HepG2 (cell line): Measurements from ENCODE around the gene HRH3. TPM values are rescaled to one million over a fixed set of nuclear protein-coding genes. Genes with fewer than 3 reads are reported as not detected.

Experiments
- GABPA ChIP-seq, 2 experiments: IDR thresholded peaks; 2 replicates each; pipeline ENCODE4 v1.6.1; 2011 to 2016; ENCODE audit warnings: low read depth in 2 of 2, low read length in 1 of 2, missing biosample characterization in 1 of 2, missing genetic modification characterization in 1 of 2
- HNF4G ChIP-seq, 2 experiments: sonication (generic) in 1 of 2; formaldehyde crosslinking in 1 of 2; IDR thresholded peaks; 2 replicates each; pipeline versions ENCODE4 v1.4.0 to v1.6.1; 2011 to 2020; ENCODE audit warnings: borderline replicate concordance in 2 of 2, low read depth in 2 of 2, mild to moderate bottlenecking in 2 of 2, low read length in 1 of 2, missing genetic modification reagents in 1 of 2, moderate library complexity in 1 of 2
- KAT7 ChIP-seq: IDR thresholded peaks from 2 replicates; pipeline ENCODE4 v1.6.1; 2018; ENCODE audit warnings: borderline replicate concordance, missing compliant biosample characterization
- MAF1 ChIP-seq: sonication (generic); formaldehyde crosslinking; IDR thresholded peaks from 2 replicates; pipeline ENCODE4 v1.5.0; 2020; ENCODE audit warnings: missing genetic modification reagents, borderline replicate concordance
- MED13 ChIP-seq: sonication (generic); formaldehyde crosslinking; IDR thresholded peaks from 2 replicates; pipeline ENCODE4 v1.5.0; 2020; ENCODE audit warnings: missing genetic modification reagents
- MYNN ChIP-seq: sonication (generic); formaldehyde crosslinking; IDR thresholded peaks from 2 replicates; pipeline ENCODE4 v1.4.0; 2020; ENCODE audit warnings: mild to moderate bottlenecking, low read depth, missing genetic modification reagents
- REPIN1 ChIP-seq: sonication (generic); formaldehyde crosslinking; IDR thresholded peaks from 2 replicates; pipeline ENCODE4 v1.8.0; 2022; ENCODE audit warnings: missing genetic modification reagents, low read depth, mild to moderate bottlenecking, borderline replicate concordance
- SIN3B ChIP-seq: fragments of 150-350 bp; IDR thresholded peaks from 2 replicates; pipeline ENCODE4 v1.6.1; 2014; ENCODE audit warnings: low read length
- SKIL ChIP-seq: sonication (generic); formaldehyde crosslinking; IDR thresholded peaks from 2 replicates; pipeline ENCODE4 v1.8.0; 2022; ENCODE audit warnings: missing genetic modification reagents, mild to moderate bottlenecking, moderate library complexity, borderline replicate concordance
- ZFY ChIP-seq: sonication (generic); formaldehyde crosslinking; IDR thresholded peaks from 2 replicates; pipeline ENCODE4 v1.4.0; 2020; ENCODE audit warnings: missing genetic modification reagents
- ZKSCAN8 ChIP-seq: IDR thresholded peaks from 2 replicates; pipeline ENCODE4 v1.6.1; 2016; ENCODE audit warnings: borderline replicate concordance, missing genetic modification reagents, missing compliant biosample characterization
- ZNF251 ChIP-seq: sonication (generic); formaldehyde crosslinking; IDR thresholded peaks from 2 replicates; pipeline ENCODE4 v1.9.0; 2021; ENCODE audit warnings: mild to moderate bottlenecking, missing genetic modification reagents
- ZNF484 ChIP-seq: sonication (generic); formaldehyde crosslinking; IDR thresholded peaks from 2 replicates; pipeline ENCODE4 v1.5.1; 2020; ENCODE audit warnings: mild to moderate bottlenecking, low read depth, missing genetic modification reagents, borderline replicate concordance
- polyA plus RNA-seq, 8 experiments: library from polyadenylated mRNA; depleted of rRNA in 3 of 8; stranded (reverse) in 7 of 8; unstranded in 1 of 8; fragments of >200 nt; fragmentation: Illumina TruSeq in 4 of 8; extraction: Trizol in 4 of 8; gene quantifications; 2 replicates each; pipeline versions ENCODE4 v1.2.1 to v1.2.3, GENCODE V29; 2011 to 2016; ENCODE audit warnings: low read depth in 4 of 8, missing spikeins in 1 of 8, mixed read lengths in 1 of 8; ENCODE audit not compliant: insufficient read depth in 1 of 8
- total RNA-seq, 5 experiments: library from RNA; depleted of rRNA; stranded (reverse); fragments of >200 nt; fragmentation: Illumina TruSeq; extraction: Trizol; gene quantifications; 2 replicates each; pipeline ENCODE4 v1.2.3, GENCODE V29; 2016; ENCODE audit warnings: low read depth in 1 of 5
- TF ChIP-seq, protein P1 (sequence below): sonication (generic); formaldehyde crosslinking; IDR thresholded peaks from 2 replicates; pipeline ENCODE4 v1.5.1; 2020; ENCODE audit warnings: mild to moderate bottlenecking, moderate library complexity, missing genetic modification reagents
- TF ChIP-seq, protein P2 (sequence below): sonication (generic); formaldehyde crosslinking; IDR thresholded peaks from 2 replicates; pipeline ENCODE4 v1.5.0; 2020; ENCODE audit warnings: missing genetic modification reagents
- TF ChIP-seq, protein P3 (sequence below): sonication (generic); formaldehyde crosslinking; IDR thresholded peaks from 2 replicates; pipeline ENCODE4 v1.4.0; 2020; ENCODE audit warnings: missing genetic modification reagents, mild to moderate bottlenecking, borderline replicate concordance
- TF ChIP-seq, protein P4 (sequence below): sonication (generic); formaldehyde crosslinking; IDR thresholded peaks from 2 replicates; pipeline ENCODE4 v1.8.1; 2023; ENCODE audit warnings: mild to moderate bottlenecking, inconsistent platforms, moderate library complexity, missing genetic modification reagents, borderline replicate concordance

Gene HRH3
- total and polyA plus RNA-seq, 2 of the 13 experiments (the other 11 are each of a cell fraction or from before 2014, with no cell fraction given) = 0.18 TPM; not detected in 1

GRCh38 chr20:62238569-62239277, 18.6 kb upstream of the HRH3 start (continued):
- TF ChIP-seq SKIL (CRISPR knock-in tag) (0 out of 2 replicates have a peak, but pooled peaks have one; percentile 26), MYNN (CRISPR knock-in tag) (no peak), SIN3B (no peak), ZKSCAN8 (CRISPR knock-in tag) (no peak), ZFY (CRISPR knock-in tag) (peak; percentile 93), ZNF251 (CRISPR knock-in tag) (no peak), KAT7 (no peak; the same call in 1 of the 2 replicates), REPIN1 (CRISPR knock-in tag) (no peak), ZNF484 (no peak), MAF1 (CRISPR knock-in tag) (0 out of 2 replicates have a peak, but pooled peaks have one; percentile 16), GABPA (IDR thresholded peaks at IDR 0.05; ENCODE audit: low read depth, low read length) (no peak), GABPA (CRISPR knock-in tag; IDR thresholded peaks at IDR 0.05; ENCODE audit: low read depth) (peak; percentile 35; the same call in 1 of the 2 replicates), MED13 (CRISPR knock-in tag) (no peak), HNF4G (IDR thresholded peaks at IDR 0.05; ENCODE audit: borderline replicate concordance, low read depth, low read length) (no peak), HNF4G (CRISPR knock-in tag; IDR thresholded peaks at IDR 0.05; ENCODE audit: borderline replicate concordance, low read depth) (0 out of 2 replicates have a peak, but pooled peaks have one; percentile 26)
- TF ChIP-seq, protein P1, sequence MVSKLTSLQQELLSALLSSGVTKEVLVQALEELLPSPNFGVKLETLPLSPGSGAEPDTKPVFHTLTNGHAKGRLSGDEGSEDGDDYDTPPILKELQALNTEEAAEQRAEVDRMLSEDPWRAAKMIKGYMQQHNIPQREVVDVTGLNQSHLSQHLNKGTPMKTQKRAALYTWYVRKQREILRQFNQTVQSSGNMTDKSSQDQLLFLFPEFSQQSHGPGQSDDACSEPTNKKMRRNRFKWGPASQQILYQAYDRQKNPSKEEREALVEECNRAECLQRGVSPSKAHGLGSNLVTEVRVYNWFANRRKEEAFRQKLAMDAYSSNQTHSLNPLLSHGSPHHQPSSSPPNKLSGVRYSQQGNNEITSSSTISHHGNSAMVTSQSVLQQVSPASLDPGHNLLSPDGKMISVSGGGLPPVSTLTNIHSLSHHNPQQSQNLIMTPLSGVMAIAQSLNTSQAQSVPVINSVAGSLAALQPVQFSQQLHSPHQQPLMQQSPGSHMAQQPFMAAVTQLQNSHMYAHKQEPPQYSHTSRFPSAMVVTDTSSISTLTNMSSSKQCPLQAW (CRISPR knock-in tag) = no peak
- TF ChIP-seq, protein P2, sequence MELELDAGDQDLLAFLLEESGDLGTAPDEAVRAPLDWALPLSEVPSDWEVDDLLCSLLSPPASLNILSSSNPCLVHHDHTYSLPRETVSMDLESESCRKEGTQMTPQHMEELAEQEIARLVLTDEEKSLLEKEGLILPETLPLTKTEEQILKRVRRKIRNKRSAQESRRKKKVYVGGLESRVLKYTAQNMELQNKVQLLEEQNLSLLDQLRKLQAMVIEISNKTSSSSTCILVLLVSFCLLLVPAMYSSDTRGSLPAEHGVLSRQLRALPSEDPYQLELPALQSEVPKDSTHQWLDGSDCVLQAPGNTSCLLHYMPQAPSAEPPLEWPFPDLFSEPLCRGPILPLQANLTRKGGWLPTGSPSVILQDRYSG (CRISPR knock-in tag) = 0 out of 2 replicates have a peak, but pooled peaks have one; percentile 28
- TF ChIP-seq, protein P3, sequence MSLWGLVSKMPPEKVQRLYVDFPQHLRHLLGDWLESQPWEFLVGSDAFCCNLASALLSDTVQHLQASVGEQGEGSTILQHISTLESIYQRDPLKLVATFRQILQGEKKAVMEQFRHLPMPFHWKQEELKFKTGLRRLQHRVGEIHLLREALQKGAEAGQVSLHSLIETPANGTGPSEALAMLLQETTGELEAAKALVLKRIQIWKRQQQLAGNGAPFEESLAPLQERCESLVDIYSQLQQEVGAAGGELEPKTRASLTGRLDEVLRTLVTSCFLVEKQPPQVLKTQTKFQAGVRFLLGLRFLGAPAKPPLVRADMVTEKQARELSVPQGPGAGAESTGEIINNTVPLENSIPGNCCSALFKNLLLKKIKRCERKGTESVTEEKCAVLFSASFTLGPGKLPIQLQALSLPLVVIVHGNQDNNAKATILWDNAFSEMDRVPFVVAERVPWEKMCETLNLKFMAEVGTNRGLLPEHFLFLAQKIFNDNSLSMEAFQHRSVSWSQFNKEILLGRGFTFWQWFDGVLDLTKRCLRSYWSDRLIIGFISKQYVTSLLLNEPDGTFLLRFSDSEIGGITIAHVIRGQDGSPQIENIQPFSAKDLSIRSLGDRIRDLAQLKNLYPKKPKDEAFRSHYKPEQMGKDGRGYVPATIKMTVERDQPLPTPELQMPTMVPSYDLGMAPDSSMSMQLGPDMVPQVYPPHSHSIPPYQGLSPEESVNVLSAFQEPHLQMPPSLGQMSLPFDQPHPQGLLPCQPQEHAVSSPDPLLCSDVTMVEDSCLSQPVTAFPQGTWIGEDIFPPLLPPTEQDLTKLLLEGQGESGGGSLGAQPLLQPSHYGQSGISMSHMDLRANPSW = no peak
- TF ChIP-seq, protein P4, sequence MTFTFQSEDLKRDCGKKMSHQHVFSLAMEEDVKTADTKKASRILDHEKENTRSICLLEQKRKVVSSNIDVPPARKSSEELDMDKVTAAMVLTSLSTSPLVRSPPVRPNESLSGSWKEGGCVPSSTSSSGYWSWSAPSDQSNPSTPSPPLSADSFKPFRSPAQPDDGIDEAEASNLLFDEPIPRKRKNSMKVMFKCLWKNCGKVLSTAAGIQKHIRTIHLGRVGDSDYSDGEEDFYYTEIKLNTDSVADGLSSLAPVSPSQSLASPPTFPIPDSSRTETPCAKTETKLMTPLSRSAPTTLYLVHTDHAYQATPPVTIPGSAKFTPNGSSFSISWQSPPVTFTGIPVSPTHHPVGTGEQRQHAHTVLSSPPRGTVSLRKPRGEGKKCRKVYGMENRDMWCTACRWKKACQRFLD (CRISPR knock-in tag) = no peak
